Esophagus mucosa (tissue), 1 donor: Measurements from ENCODE around the gene POLG2. TPM values are rescaled to one million over a fixed set of nuclear protein-coding genes. Genes with fewer than 3 reads are reported as not detected.
"Not testable (repeated sequence)": the region's sequence is repeated elsewhere in the genome, so short reads cannot be mapped to it uniquely, and the experiment has no call there.

Experiments
- ATAC-seq: fragments of 200-7000 bp; cut with Tn5 transposase; one replicate; pipeline ENCODE4 v1.9.1; 2020
- total RNA-seq: library from RNA; stranded (reverse); gene quantifications from one replicate; pipeline ENCODE4 v1.2.4, GENCODE V29; 2023
- donor health status: DM: yes; HTN: yes; CAD: no.

Gene POLG2
- total RNA-seq, 1 donor from 2014 or later, result 4.7 TPM

GRCh38 chr17:64480951-64481350 lies 15.9 kb downstream of the POLG2 start:
- no peak for ATAC-seq

- no peak for ATAC-seq
These were observed 19.0 kb downstream of the POLG2 start for GRCh38 chr17:64477849-64478248.

DNA sequence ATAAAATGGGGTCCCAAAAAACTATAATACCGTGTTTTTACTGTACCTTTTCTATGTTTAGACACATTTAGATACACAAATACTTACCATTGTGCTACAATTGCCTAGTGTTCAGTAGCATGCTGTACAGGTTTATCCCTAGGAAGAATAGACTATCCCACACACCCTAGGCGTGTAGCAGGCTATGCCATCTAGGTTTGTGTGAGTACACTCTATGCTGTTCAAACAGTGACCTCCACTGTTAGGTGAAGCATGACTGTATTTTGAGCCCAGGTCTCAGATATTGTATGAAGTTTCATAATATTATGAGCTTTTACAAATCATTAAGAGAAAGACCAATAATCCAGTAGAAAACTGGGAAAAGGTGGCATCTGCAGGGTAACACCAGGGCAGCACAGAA lies 24.3 kb downstream of the POLG2 start:
- peak; percentile 46 for ATAC-seq

DNA sequence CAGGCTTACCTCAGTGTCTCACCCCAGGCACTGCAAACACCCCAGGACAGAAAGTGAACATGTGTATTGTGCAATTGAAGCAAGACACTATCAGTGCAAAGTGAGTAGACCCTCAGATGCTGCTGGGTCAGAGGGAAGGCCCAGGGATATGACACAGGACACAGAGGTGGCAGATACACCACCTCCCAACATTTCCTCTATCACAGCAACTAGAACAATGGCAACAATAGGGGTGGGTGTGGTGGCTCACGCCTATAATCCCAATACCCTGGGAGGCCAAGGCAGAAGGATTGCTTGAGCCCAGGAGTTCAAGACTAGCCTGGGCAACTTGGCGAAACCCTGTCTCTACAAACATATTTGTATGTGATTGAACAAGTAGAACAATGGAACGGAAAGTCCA lies 25.4 kb downstream of the POLG2 start:
- peak; percentile 15 for ATAC-seq

GRCh38 chr17:64470625-64471024 lies 26.2 kb downstream of the POLG2 start:
- ATAC-seq, result no peak

- ATAC-seq, result not testable (repeated sequence)
These were observed 30.0 kb downstream of the POLG2 start for GRCh38 chr17:64466834-64467233.

- no peak for ATAC-seq
These were observed 30.7 kb downstream of the POLG2 start for GRCh38 chr17:64466019-64466735.

DNA sequence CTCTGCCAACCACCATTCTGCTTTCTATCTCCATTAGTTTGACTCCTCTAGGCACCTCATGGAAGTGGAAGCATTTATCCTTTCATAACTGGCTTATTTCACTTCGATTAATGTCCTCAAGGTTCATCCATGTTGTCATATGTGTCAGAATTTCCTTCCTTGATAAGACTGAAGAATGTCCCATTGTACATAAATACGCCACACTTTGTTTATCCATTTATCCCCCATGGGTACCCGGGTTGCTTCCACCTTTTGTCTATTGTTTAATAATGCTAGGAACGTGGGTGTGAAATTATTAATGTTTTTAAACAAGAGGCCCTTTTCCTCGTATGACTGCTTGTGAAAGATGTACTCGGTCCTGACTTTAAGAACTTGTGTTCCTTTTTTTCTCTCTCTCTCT lies 35.1 kb downstream of the POLG2 start:
- no peak for ATAC-seq

DNA sequence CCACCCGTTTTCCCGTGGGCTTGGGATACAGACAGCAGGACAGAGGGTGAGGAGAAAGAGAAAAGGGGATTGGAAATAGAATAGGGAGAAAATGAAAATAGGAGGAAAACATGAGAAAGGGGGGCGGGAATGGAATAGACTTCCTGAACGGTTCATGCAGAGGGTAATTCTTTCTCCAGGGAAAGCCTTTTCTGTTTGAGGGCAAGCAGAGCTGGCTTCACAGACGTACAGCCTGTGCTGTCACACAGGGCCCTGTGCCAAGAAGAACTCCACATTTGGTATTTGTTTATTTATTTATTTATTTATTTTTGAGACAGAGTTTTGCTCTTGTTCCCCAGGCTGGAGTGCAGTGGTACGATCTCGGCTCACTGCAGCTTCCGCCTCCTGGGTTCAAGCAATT lies 35.9 kb downstream of the POLG2 start:
- no peak for ATAC-seq

DNA sequence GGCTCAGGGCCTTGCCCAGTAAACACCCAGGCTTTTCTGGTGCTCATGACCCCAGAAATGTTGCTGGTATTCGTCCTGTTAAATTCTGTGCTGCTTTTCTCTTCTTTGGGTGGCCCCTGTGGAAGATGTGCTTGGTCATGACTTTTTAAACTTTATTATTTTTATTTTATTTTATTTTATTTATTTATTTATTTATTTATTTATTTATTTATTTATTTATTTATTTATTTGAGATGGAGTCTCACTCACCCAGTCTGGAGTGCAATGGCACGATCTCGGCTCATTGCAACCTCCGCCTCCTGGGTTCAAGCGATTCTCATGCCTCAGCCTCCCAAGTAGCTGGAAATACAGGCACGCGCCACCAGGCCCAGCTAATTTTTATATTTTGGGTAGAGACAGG lies 37.0 kb downstream of the POLG2 start:
- not testable (repeated sequence) for ATAC-seq

DNA sequence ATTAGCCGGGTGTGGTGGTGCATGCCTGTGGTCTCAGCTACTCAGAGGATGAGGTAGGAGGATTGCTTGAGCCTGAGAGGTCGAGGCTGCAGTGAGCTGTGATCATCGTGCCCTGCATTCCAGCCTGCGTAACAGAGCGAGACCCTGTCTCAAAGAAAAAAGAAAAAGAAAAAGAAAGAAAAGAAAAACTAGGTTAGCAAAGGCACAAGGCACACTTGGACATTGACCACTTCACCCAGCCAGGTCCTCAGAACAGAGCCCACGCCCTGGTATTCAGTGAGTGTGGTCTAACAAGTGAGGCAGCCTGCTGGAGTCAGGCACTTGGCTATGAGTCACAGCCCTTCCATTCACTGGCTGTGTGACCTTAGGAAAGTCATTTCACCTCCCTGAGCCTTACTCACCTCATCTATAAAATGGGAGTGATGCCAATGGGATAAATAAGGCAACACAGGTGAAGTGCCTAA lies 37.5 kb downstream of the POLG2 start:
- ATAC-seq, result peak; percentile 94

- peak; percentile 6 for ATAC-seq
These were observed 38.1 kb downstream of the POLG2 start for GRCh38 chr17:64458756-64459155.

DNA sequence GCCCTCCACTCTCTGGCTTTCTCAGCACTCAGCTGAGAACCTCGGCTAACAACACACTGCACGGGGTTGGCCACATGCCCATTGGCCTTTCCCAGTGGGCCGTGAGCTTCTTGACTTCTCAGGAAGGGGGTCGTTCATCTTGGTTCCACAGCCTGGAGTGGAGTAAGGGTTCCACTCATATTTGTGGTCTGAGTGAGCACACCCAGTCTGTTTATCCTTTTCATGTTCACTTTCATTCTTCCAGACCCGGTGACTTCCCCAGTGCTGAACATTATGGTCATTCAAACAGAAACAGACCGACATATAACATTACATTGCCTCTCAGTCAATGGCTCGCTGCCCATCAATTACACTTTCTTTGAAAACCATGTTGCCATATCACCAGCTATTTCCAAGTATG lies 39.7 kb downstream of the POLG2 start:
- ATAC-seq, result no peak

- ATAC-seq, result peak; percentile 24
These were observed 40.6 kb downstream of the POLG2 start for GRCh38 chr17:64455993-64456885.

DNA sequence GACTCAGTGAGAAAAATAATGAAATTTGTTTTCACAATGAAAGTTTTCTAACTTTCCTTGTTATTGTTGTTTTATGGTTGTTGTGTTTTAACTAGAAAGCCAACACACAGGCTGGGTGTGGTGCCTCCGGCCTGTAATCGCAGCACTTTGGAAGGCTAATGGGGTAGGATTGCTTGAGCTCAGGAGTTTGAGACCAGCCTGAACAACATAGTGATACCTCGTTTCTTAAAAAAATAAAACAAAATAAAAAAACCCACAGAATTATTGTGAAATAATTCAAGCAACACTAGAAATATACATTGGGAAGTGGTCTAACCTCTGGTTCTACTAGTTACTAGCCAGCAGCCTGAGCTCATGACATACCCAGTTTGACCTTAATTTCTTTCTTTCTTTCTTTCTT lies 47.3 kb downstream of the POLG2 start:
- ATAC-seq, result peak; percentile 29

- ATAC-seq, result peak; percentile 88
These were observed 48.0 kb downstream of the POLG2 start, which contains the start of gene MILR1 for GRCh38 chr17:64448665-64449512. Gene MILR1, plus strand, starts transcription at chr17:64449115. Its CDS starts 54 bp downstream, at chr17:64449169.

GRCh38 chr17:64447526-64447925 lies 49.3 kb downstream of the POLG2 start:
- ATAC-seq, result no peak

DNA sequence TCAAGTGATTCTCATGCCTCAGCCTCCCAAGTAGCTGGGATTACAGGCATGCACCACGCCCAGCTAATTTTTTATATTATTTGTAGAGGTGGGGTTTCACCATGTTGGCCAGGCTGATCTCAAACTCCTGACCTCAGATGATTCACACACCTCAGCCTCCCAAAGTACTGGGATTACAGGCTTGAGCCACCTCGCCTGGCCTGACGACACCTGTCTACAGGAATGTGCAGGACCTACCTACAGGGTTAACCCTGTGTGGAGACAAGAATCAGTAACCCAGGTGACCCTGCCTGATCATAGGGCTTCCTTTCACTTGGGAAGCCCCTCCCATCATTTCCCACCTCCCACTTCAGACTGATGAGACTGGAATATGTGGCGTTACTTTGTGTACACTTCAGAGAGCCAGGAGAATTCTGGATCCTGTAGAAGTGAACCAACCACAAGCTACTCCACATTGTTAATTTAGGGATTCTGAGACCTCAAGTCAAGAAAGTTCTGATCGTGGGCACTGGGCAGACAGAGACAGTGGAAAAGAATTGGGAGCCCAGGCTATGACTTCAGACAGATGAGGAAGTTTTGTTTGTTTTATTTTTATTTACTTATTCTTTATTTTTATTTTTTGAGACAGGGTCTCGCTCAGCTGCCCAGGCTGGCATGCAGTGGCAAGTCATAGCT lies 53.6 kb downstream of the POLG2 start:
- ATAC-seq, result peak; percentile 92

- peak; percentile 60 for ATAC-seq
These were observed 54.3 kb downstream of the POLG2 start for GRCh38 chr17:64442541-64442971.

DNA sequence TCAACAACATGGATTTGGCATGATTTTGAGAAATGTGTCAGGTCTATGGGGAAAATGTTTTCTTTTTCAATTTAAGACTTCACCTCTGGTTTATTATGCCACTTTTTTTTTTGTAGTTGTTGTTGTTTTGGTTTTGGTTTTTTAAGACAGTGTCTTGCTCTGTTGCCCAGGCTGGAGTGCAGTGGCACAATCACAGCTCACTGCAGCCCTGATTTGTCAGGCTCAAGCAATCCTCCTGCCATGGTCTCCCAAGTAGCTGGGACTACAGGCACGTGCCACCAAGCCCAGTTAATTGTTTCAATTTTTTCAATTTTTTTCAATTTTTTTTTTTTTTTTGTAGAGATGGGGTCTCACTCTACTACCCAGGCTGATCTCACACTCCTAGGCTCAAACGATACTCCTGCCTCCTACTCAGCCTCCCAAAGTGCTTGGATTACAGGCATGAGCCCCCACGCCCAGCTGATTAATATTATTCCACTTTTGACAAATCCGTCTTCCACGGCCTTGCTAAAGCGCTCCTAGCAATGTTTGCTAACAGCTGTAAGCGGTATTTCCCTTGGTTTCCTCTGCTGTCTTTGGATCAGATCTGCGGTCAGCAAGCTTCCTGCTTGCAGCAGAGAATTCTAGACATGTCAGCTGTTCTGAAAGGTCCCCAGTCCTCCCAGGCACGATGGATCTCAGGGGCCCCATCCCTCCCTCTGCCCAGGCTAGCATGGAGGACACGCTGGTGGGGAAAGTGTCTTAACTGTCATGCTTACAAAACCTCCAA lies 54.9 kb downstream of the POLG2 start:
- peak; percentile 47 for ATAC-seq

DNA sequence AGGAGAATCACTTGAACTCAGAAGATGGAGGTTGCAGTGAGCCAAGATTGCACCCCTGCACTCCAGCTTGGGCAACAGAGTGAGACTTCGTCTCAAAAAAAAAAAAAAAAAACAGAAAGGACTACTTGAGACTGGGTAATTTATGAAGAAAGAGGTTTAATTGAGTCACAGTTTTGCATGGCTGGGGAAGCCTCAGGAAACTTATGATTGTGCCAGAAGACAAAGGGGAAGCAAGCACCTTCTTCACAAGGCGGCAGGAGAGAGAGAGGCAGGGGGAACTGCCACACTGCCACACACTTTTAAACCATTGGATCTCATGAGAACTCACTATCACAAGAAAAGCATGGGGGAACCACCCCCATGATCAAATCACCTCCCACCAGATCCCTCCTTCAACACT lies 56.9 kb downstream of the POLG2 start:
- no peak for ATAC-seq
